ENCODE results near the gene RAD51D.

- TF ChIP-seq CTCF (IDR thresholded peaks at IDR 0.05) (no peak), POLR2A (IDR thresholded peaks at IDR 0.05) (no peak)
These were observed 72.8 kb downstream of the RAD51D start for GRCh38 chr17:35046740-35047283.
